Measurements from ENCODE around the gene RBPMS2. TPM values are rescaled to one million over a fixed set of nuclear protein-coding genes. Genes with fewer than 3 reads are reported as not detected.

Gene RBPMS2
- total RNA-seq, 1 donor from 2014 or later: 0.09 TPM

Other genes starting within 250 kb of the RBPMS2 start
- 28.1 and 29.2 TPM in 2 replicates for gene PIF1, start 50.1 kb upstream of the RBPMS2 start, total RNA-seq
- 15.3 and 17.0 TPM in 2 replicates for gene PLEKHO2, start 66.3 kb upstream of the RBPMS2 start, total RNA-seq
- 2.2 and 2.5 TPM in 2 replicates for gene ANKDD1A, start 136.3 kb upstream of the RBPMS2 start, total RNA-seq
- 61.4 and 63.1 TPM in 2 replicates for gene SPG21, start 214.3 kb upstream of the RBPMS2 start, total RNA-seq

Data from activated T-helper 2 cell treated with anti-CD3 and anti-CD28 coated beads, Interferon-gamma antibody, Interleukin-2, Interleukin-4, amounts not matched to agents 10 μg/mL and 5 μg/mL and 100 μg/mL, durations not matched to agents 14 hours and 24 hours and 36 hours (primary cell).